DMS53 (cell line): Measurements from ENCODE around the gene ATAD3C.
"Not testable (repeated sequence)": the region's sequence is repeated elsewhere in the genome, so short reads cannot be mapped to it uniquely, and the experiment has no call there.

Experiments used
- DNase-seq: peaks from one replicate; lab custom pipeline; 2025; lab: John Stamatoyannopoulos, UW

The ATAD3C gene

GRCh38 chr1:1472053-1472876 lies 22.8 kb downstream of the ATAD3C start:
- peak; percentile 52 for DNase-seq

- DNase-seq = not testable (repeated sequence)
Observed at GRCh38 chr1:1476011-1476410, 26.5 kb downstream of the ATAD3C start.

- DNase-seq = no peak
Observed at GRCh38 chr1:1477206-1477605, 27.7 kb downstream of the ATAD3C start.

GRCh38 chr1:1479547-1480487 lies 30.3 kb downstream of the ATAD3C start:
- DNase-seq = no peak

DNA sequence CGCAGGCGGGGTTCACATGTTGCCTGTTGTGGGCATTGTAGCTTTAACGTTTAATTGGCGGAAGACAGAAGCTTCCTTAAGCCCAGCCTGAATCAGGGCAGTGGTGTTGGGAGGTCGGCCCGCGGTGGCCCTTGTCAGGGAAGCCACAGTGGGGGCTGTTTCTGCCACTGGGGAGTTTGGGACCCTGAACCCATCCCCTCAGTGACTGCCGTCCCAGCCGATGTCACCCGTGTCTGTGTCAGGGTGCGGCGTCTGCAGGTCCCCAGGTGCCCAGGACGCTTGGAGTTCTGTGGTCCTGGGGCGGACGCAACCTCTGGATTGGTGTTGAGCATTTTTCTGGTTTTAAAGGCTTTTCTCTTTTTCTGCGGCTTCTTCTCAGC lies 31.0 kb downstream of the ATAD3C start:
- not testable (repeated sequence) for DNase-seq

DNA sequence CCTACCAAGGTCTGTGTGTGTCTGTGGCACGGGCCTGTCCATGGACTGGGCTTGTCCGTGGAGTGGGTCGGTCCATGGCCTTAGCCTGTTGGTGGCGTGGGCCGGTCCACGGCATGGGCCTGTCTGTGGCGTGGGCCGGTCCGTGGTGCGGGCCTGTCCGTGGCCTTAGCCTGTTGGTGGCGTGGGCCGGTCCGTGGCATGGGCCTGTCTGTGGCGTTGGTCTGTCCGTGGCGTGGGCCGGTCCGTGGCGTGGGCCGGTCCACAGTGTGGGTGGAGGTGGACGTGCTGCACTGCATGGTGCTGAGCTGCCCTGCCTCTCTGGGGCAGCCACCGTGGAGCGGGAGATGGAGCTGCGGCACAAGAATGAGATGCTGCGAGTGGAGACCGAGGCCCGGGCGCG lies 32.3 kb downstream of the ATAD3C start:
- DNase-seq = not testable (repeated sequence)

DNA sequence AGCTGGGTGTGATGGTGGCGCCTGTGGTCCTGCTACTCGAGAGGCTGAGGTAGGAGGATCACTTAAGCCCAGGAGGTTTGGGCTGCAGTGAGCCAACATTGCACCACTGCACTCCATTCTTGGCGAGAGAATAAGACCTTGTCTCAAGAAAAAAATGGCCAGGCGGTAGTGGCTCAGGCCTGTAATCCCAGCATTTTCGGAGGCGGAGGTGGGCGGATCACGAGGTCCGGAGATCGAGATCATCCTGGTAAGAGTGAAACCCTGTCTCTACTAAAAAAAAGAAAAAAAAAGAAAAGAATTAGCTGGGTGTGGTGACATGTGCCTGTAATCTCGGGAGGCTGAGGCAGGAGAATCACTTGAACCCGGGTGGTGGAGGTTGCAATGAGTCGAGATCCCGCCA lies 33.4 kb downstream of the ATAD3C start:
- no peak for DNase-seq

- no peak for DNase-seq
Observed at GRCh38 chr1:1483714-1484113, 34.2 kb downstream of the ATAD3C start.

DNA sequence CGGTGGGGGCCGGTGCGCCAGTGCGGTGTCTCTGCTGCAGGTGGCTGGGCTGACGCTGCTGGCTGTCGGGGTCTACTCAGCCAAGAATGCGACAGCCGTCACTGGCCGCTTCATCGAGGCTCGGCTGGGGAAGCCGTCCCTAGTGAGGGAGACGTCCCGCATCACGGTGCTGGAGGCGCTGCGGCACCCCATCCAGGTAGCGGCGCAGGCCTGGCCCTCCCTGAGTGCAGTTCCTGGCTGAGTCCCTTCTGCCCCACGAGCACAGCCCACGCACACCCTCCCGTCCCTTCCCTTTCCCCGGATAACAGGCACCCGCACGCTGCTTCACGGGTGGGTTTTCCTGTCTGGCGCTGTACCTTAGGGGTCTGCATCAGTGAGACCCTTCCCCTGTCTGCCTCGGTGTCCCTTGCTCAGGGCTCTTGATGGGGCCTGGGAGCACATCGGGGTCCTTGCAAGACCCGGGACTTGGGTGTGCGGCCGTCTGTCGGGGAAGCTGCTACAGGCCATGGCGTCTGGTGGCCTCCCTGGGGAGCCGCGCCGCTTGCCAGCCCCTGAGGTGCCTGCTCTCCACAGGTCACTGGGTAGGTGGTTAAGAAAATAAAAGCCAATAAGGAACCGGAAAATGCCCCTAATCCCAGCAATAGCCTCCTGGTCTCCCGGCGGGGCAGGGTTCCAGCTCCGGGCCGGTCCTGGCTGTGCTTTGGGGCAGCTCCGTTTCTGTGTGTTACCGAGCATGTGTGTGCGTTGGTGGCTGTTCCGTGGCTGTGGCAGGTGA lies 35.7 kb downstream of the ATAD3C start:
- DNase-seq = not testable (repeated sequence)

- not testable (repeated sequence) for DNase-seq
Observed at GRCh38 chr1:1485755-1486317, 36.3 kb downstream of the ATAD3C start.

GRCh38 chr1:1487701-1488100 lies 38.2 kb downstream of the ATAD3C start:
- DNase-seq = no peak

- DNase-seq = no peak
Observed at GRCh38 chr1:1489231-1489630, 39.7 kb downstream of the ATAD3C start.

DNA sequence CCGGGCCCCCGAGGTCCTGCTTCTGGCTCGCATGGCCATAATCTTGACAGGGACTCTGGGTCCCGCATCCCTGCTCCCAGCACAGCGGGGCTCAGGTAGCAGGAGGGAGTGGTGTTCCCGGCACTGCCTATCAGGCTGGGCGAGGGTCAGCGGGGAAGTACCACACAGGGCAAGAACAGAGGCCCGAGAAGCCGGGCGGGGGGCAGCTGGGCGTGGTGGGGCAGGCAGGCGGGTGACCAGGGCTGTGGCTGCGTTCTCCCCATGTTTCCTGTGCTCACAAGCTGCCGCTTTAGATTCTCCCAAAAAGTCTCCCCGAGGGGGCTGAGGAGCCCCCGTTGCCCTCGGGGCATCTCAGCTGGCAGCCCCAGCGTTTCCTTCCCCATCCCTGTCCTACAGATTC lies 40.4 kb downstream of the ATAD3C start:
- no peak for DNase-seq

GRCh38 chr1:1490633-1491230 lies 41.2 kb downstream of the ATAD3C start:
- DNase-seq = no peak

GRCh38 chr1:1491601-1492000 lies 42.1 kb downstream of the ATAD3C start:
- no peak for DNase-seq

GRCh38 chr1:1494311-1494710 lies 44.8 kb downstream of the ATAD3C start:
- not testable (repeated sequence) for DNase-seq

GRCh38 chr1:1495461-1495975 lies 46.0 kb downstream of the ATAD3C start:
- not testable (repeated sequence) for DNase-seq

- DNase-seq = peak; percentile 96
Observed at GRCh38 chr1:1504777-1505365, 55.4 kb downstream of the ATAD3C start.

DNA sequence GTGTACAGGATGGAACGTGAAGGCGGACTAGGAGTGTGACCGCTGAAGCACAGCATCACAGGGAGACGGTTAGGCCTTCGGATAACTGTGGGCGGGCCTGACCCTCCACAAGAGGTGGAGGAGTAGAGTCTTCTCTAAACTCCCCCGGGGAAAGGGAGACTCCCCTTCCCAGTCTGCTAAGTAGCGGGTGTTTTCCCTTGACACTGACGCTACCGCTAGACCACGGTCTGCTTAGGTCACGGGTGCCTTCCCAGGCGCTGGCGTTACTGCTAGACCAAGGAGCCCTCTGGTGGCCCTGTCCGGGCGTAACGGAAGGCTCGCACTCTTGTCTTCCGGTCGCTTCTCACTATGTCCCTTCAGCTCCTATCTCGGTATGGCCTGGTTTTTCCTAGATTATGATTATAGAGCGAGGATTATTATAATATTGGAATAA lies 55.9 kb downstream of the ATAD3C start:
- peak; percentile 77 for DNase-seq

GRCh38 chr1:1505801-1506200 lies 56.3 kb downstream of the ATAD3C start:
- DNase-seq = not testable (repeated sequence)

DNA sequence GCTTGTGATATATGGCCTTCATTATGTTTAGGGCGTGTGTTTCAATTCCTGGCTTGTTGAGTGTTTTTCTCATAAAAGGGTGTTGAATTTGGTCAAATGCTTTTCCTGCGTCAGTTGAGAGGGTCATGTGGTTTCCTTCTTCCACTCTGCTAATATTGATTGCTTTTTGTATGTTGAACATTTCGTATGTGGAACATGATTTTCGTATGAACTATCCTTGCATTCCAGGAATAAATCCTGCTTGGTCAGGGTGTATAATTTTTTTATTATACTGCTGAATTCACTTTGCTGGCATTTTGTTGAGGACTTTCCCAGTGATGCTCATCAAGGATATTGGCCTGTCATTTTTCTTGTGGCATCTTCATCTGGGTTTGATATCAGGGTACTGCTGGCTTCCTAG lies 57.8 kb downstream of the ATAD3C start:
- no peak for DNase-seq
